Right forelimb (tissue), 1 donor: ENCODE data around the gene ARHGAP30.
"Not testable (repeated sequence)": the region's sequence is repeated elsewhere in the genome, so short reads cannot be mapped to it uniquely, and the experiment has no call there.

Source experiments
- DNase-seq: peaks from one replicate; pipeline ENCODE4 v3.0.0-alpha.2; 2018

Gene ARHGAP30, protein sequence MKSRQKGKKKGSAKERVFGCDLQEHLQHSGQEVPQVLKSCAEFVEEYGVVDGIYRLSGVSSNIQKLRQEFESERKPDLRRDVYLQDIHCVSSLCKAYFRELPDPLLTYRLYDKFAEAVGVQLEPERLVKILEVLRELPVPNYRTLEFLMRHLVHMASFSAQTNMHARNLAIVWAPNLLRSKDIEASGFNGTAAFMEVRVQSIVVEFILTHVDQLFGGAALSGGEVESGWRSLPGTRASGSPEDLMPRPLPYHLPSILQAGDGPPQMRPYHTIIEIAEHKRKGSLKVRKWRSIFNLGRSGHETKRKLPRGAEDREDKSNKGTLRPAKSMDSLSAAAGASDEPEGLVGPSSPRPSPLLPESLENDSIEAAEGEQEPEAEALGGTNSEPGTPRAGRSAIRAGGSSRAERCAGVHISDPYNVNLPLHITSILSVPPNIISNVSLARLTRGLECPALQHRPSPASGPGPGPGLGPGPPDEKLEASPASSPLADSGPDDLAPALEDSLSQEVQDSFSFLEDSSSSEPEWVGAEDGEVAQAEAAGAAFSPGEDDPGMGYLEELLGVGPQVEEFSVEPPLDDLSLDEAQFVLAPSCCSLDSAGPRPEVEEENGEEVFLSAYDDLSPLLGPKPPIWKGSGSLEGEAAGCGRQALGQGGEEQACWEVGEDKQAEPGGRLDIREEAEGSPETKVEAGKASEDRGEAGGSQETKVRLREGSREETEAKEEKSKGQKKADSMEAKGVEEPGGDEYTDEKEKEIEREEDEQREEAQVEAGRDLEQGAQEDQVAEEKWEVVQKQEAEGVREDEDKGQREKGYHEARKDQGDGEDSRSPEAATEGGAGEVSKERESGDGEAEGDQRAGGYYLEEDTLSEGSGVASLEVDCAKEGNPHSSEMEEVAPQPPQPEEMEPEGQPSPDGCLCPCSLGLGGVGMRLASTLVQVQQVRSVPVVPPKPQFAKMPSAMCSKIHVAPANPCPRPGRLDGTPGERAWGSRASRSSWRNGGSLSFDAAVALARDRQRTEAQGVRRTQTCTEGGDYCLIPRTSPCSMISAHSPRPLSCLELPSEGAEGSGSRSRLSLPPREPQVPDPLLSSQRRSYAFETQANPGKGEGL

DNA sequence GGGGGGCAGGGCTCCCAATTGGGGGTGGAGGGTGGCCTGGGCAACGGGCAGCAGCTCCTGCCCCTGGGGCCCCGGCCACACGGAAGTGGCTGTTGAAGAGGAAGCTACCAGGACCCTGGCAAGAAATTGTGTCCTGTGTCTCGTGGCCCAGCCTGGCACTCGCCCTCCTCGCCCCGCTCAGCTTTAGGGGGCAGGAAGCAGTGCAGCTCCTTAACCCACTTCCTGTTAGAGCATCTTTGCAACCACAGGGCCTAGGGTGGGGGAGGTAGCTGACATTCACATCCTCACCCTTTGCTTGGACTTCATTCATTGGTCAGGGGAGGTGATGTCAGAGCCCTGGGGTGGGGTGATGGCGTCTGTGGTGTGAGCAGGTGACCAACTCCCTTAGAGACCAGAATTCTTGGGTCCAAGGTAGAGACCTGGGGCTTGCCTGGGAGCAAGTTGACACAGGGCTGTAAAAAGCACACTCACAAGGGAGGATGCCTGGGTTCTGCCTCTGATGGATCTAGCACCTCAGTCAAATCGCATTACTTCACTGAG, at the start of gene ARHGAP30:
Gene ARHGAP30, minus strand, starts transcription at position 161 of the 540 bp plus-strand sequence. CDS start 267 bp downstream, outside the sequence.
- DNase-seq, result no peak

DNA sequence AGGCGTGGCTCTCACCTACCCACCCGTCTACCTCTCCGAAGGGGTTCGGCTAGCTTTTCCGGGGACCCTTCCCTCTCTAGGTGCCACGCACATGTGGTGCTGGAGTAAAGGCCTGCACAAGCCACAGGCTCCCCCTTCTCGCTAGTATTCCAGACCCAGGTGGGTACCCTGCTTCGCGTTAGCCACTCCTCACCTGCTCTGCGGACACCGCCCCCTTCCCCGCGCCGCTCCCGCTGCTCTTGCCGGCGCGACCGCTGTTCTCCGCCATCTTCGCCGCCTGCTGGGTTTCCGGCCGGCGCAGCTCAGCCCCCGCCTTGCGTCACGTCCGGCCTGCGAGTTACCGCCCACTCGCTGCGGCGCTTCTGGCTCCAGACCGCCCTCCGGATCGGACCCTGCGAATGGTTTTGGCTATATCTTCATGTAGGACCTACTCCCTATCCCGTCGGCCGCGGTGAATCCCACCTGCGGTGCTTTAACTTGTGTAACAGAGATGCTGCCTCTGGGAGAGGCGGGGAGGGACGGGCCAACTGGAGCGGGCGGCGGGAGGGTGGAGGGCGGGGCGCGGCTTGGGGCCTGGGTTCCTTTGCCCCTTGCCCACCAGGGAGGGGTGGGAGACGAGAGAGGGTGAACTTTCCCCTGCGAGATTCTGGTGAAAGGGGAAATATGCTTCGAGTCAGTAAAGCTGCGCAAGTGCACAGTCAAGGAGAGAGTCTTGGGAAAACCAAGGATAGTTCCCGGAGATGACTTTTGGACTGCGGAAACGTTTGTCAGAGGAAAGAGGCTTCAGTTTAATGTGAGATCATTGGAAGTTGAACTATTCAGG, 48.3 kb upstream of the ARHGAP30 start, which contains the start of the genes NIT1 and PFDN2:
Gene NIT1, plus strand, starts transcription at position 347 of the 823 bp plus-strand sequence. Its CDS starts 72 bp downstream, at position 419.
Gene PFDN2, minus strand, starts transcription at position 279 of the 823 bp plus-strand sequence. Its CDS starts 11 bp downstream, at position 268.
- DNase-seq, result peak; percentile 94

DNA sequence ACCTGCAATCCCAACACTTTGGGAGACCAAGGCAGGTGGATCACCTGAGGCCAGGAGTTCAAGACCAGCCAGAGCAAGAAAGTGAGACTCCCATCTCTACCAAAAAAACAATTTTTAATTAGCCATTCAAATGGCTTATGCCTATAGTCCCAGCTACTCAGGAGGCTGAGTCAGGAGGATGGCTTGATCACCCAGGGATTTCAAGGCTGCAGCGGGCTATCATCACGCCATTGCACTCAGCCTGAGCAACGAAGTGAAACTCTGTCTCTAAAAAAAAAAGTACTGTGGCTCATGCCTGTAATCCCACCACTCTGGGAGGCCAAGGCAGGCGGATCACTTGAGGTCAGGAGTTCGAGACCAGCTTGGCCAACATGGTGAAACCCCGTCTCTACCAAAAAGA, 46.3 kb upstream of the ARHGAP30 start:
- DNase-seq, result not testable (repeated sequence)

DNA sequence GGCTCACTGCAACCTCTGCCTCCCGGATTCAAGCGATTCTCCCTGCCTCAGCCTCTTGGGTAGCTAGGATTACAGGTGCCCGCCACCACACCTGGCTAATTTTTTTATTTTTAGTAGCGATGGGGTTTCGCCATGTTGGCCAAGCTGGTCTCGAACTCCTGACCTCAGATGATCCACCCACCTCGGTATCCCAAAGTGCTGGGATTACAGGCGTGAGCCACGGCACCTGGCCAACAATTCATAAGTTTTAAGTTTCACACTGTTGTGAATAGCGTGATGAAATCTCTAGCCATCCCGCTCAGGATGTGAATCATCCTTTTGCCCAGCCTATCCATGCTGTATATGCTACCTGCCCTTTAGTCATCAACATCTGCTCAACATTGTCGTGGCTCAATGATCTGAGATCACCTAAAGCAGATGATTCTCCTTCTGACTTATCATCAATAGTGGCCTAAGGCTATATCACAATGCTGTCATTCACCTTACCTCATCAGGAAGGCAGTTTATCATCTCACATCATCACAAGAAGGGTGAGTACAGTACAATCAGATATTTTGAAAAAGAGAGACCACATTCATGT, 45.5 kb upstream of the ARHGAP30 start:
- DNase-seq, result no peak

DNA sequence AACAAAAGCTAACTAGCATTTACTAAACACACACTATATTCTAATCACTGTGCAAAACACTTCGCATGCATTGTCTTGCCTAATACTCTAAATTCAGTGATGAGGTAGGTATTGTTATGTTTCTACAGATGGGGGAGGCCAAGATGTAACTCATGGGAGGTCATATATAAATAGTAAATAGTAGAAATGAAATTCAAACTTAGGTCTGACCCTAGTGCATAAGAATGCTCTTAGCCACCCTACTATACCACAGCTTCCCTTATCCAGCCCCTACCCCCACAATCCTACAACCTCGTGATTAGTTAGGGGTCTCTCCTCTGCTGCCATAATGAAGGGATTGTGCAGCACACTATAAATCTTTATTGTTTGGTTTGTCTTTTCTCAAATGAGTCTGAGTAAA, 44.9 kb upstream of the ARHGAP30 start:
- no peak for DNase-seq

DNA sequence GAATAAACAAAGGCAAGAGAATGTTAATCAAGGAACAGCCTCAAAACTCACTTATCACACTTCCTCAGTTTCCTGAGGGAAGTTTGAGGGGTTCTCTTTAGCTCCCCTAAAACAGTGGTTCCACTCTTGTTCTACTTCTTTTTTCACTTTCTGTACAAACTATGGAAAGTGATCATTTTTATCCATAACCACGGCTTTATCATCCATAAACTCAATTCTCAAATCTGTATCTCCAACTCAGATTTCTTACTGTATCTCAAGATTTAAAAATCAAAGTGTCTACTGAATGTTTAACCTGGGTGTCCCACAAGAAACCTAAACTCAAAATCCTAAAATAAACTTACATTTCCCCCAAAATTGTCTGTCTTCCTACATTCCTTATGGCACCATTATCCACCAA, 44.2 kb upstream of the ARHGAP30 start:
- no peak for DNase-seq

DNA sequence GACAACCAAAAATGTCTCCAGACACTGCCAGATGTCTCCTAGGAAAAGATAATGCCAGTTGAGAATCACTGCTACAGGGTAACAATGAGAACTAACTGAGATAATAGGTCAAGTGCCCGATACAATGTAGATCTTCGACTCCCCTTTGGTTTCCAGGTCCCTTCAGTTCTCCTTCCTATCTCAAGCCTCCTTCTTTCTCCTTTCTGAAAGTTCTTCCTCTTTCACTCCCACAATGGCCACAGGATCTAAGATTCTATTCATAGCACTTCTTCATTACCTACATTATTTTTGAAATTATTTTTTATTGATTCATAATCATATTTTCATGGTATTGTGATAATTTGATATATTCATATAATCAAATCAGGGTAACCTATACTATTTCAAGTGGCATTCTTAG, 41.8 kb upstream of the ARHGAP30 start:
- DNase-seq, result no peak

DNA sequence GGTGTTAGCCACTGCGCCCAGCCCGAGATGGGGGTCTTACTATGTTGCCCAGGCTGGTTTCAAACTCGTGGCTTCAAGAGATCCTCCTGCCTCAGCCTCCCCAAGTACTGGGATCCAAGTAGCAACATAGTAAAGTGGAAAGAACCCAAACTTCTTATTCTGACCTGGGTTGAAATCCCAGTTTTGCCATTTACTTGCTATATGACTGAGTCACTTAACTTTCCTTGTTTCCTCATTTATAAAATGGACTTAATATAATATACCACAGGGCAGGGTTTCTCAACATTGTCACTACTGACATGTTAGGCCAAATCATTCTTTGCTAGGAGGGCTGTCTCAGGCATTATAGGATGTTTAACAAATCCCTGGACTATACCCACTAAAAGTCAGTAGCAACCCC, 41.4 kb upstream of the ARHGAP30 start:
- DNase-seq, result no peak

DNA sequence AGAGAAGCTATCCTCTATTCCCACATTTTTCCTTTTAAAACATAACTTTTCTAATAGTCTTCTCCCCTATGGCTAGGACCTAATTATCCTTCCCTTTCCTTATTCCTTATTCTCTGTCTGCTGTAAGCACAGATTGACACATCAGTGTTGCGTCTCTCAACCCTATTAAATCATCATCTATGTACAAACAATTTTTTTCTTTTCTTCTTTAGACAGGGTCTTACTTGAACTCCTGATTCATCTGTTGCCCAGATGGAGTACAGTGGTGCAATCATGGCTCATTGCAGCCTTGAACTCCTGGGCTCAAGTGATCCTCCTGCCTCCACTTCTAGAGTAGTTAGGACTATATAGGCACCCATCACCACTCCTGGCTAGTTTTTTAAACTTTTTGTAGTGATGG, 36.7 kb upstream of the ARHGAP30 start:
- DNase-seq, result no peak

DNA sequence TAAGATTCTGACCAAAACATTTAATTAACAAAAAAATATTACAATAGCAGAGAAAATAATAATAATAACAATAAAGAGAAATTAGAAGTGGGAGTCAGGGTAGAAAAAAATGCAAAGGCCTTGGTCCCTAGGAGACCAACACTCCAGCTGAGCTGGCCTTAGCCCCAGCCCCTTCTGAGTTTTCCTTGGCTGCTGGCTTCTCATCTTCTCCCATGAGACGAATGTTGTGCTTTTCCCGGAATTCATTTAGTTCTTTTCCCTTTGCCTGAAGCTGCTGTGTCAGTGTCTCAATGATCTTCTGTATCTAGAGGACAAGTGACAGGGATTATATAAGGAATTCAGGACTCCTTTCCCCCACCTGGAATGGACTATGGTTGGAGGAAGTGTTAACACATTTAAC, 30.9 kb upstream of the ARHGAP30 start:
- DNase-seq, result no peak

DNA sequence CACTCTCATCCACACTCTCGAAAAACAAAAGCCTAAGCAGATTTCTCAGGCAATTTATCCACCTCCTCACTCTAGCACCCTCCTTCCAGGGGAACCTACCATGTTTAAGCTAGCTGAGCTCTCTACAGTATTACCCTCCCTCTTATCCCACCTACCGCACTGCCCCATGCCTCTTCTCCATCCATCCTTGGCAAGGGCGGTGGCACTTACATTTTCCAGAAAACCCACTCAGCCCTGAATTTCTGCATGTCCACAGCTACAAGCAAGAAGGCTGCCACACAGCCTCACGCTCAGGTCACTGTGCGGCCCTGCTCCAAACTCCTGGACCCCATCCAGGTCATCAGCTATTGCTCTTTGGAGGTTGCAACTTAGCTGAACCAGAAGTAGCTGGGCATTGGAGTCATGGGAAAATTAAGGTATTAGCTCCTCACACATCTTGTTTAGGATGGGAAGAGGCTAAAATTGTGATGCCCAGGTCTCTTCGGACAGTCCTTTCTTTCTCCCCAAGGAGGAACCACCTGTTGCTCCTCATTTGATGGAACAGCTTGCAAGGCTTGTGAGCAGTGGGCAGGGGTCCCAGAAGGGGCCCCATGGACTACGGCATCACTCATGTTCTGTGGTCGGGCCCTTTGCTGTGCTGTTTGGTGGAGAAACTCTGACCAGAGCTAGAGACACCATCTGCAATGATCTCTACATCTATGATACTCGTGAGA, 29.6 kb upstream of the ARHGAP30 start:
- no peak for DNase-seq

DNA sequence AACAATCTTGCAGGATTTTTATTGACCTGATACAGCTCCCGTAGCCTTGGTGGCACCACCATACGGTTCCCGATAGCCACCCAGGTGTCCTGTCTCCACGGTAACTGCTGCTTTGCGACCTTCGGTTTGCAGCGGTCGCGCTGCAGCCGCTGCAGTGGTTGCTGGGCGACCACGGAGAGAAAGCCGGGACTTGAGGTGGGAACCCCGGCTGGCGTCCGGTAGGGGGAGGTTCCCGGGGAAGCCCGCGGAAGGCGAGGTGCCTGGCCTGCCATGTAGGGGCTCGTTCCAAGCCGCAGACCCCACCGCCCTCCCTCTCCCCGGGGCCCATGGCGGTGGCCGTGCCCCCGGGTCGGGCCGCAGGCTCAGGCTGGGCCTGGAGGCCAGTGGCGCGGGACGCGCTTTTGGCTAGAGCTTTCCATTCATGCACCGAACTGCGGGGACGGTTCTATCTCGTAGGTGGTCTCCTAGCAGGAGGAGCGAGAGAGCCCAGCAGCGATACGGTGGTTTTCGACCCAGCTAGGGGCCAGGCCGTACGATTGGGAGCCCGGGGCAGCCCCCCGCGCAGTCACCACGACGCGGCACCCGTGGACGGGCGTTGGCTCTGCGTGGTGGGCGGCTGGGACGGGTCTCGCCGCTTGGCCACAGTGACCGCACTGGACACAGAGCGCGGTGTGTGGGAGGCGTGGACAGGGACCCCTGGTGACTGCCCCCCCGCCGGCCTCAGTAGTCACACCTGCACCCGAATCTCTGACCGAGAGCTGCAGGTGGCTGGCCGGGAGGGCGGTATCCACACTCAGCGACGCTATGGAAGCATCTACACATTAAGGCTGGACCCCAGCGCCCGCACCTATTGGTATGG, 28.7 kb upstream of the ARHGAP30 start, which contains the start of gene KLHDC9:
Gene KLHDC9, plus strand, starts transcription at position 152 of the 859 bp plus-strand sequence. Its CDS starts 175 bp downstream, at position 327.
- DNase-seq, result peak; percentile 70

DNA sequence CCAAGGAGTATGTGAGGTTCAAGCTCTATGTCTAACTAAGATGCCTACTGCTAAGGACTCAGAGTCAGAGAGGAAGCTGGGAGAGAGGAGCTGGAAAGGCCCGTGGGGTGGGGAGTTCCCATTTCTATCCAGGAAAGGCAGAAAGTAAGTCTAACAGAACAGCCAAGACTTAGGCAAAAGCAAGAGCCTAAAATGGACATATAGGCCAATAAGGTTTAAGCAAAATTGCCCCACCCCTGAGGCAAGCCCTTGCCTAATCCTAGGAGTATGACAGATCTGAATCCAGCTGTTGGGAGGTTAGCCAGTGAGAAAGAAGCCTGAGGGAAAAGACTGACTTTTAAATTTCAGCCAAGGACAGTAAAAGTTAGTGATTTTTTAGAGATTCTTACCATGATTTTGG, 26.8 kb upstream of the ARHGAP30 start:
- DNase-seq, result no peak

DNA sequence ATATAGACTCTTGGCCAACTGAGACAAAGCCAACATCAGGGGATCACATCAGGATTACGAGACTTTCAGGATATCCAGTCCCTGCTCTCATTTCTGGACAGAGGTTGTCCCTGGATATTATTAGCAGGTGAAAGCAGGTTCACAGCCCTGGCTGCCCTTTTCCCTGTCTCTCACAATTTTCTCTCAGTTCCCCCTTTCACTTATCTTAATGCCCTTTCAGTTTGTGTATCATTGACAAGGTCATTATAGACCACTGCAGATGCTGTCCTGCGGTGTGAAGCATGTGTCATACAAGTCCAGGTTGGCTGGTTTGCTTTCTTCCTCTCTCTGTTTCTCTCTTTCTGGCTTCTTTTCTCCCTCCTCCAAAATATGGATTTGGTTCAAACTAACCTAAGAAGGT, 26.3 kb upstream of the ARHGAP30 start:
- DNase-seq, result no peak

DNA sequence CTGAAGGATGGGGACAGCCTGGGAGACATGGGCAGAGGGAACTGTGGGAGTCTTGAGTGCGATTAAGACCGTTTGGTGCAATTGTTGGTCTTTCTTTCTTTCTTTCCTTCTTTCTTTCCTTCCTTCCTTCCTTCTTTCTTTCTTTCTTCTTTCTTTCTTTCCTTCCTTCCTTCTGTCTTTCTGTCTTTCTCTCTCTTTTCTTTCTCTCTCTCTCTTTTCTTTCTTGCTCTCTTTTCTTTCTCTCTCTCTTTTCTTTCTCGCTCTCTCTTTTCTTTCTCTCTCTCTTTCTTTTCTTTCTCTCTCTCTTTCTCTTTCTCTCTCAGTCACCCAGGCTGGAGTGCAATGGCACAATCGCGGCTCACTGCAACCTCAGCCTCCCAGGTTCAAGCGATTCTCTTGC, 25.5 kb upstream of the ARHGAP30 start:
- no peak for DNase-seq

DNA sequence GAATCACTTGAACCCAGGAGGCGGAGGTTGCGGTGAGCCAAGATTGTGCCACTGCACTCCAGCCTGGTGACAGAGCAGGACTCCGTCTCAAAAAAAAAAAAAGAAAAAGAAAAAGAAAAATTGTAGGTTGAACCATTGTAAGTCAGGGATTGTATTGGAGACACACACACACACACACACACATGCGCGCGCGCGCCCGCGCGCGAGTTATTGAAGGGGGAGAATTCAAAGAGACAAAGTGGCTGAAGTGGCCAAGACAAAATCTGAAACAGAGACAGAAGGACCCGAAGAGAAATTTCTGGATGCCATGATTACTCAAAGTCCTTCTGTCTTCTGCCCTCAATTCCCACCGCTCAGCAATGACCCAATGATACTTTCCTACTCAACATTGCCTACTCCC, 24.8 kb upstream of the ARHGAP30 start:
- no peak for DNase-seq

DNA sequence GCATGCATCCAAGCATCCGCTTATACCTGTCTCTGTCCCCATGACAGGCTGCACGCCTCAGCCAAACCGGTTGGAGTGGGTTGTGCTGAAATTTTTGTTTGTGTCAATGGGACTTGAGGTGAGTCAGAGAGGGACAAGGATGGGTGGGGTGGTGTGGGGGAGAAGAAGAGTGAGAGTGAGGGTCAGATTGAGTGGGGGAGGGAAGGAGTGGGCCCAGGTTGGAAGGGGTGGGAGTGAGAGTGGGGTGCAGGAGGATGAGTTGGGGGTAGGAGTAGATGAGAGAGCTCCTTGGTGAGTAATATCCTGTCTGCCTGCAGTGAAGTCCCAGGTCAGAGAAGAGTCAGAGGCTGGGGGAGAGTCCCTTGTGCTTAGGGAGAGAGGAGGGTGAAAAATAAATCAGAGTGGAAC, 22.9 kb upstream of the ARHGAP30 start:
- no peak for DNase-seq

DNA sequence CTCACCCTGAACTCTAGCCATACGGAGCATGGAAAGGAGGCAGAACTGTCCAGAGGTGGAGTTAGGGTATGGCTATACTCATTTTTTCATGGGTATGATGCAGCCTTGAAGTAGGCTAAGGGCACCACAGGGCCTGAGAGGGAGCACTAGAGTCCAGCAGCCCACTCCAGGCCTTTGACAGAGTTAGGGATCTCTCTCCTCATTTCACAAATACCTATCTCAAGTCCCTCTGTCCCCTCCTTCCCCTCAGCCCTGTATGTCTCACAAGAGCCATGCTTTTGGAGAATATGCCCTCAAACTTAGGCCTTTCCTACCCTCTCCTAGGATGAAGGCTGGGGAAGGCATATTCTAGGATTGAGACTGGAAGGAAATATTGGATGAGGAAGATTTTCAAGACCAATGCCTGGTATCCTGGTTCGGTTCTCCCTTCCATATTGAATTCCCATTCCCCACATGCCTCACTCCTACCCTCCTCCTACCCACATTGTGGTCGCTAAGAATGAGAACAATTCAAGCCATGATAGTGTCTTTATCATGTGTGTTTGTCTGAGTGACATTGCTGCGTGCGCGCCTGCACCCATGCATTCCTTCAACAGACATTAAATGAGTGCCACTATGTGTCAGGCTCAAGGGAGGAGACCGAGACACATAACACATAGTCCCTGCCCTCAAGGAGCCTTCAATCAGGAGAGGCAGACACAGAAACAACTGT, 22.3 kb upstream of the ARHGAP30 start:
- no peak for DNase-seq

DNA sequence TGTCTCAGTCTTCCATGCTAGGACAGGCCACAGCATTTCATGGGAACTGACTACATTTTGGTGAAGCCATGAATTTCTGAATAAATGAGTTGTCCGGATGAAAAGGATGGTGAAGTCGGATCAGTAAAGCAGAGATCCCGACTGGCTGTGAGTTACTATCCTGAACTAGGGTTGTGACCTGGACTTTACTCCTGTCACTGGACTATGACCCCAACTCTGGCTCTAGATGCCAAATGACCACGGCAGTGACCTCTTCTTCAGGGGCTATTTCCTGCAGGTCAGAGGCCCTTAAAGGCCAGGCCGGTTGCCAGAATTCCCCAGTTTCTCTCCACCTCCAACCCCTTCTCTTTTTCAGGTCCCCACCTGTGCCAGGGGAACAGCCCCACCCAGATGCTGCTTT, 21.4 kb upstream of the ARHGAP30 start:
- no peak for DNase-seq
